Type B pancreatic cell (in vitro differentiated cells): ENCODE results near the gene EFTUD2. TPM values are rescaled to one million over a fixed set of nuclear protein-coding genes. Genes with fewer than 3 reads are reported as not detected.

Experiments
- DNase-seq: peaks from one replicate; pipeline ENCODE4 v3.0.0; 2021; ENCODE audit warnings: mixed read lengths; ENCODE audit not compliant: unreplicated experiment; ENCODE audit errors: extremely low spot score
- H3K27ac Mint-ChIP-seq: 2 replicates; pipeline ENCODE4 v1.8.0; 2021; ENCODE audit warnings: mild to moderate bottlenecking, mixed read lengths
- H3K27me3 Mint-ChIP-seq: 2 replicates; pipeline ENCODE4 v1.8.0; 2021; ENCODE audit warnings: mixed read lengths
- H3K36me3 Mint-ChIP-seq: 2 replicates; pipeline ENCODE4 v1.8.0; 2021; ENCODE audit warnings: mixed read lengths
- H3K4me1 Mint-ChIP-seq: one replicate; pipeline ENCODE4 v1.8.0; 2021; ENCODE audit warnings: mixed read lengths; ENCODE audit not compliant: unreplicated experiment
- H3K4me3 Mint-ChIP-seq: 2 replicates; pipeline ENCODE4 v1.8.0; 2021; ENCODE audit warnings: mild to moderate bottlenecking, mixed read lengths
- H3K9me3 Mint-ChIP-seq: 2 replicates; pipeline ENCODE4 v1.8.0; 2021; ENCODE audit warnings: mixed read lengths
- CTCF ChIP-seq: fragments of 200-600 bp; sonication (generic); conservative IDR thresholded peaks from 2 replicates; pipeline ENCODE4 v1.5.0; 2021; ENCODE audit warnings: antibody characterized with exemption, mild to moderate bottlenecking
- total RNA-seq: library from RNA; stranded (reverse); gene quantifications from 2 replicates; pipeline ENCODE4 v1.2.1, GENCODE V29; 2021; ENCODE audit warnings: low replicate concordance

EFTUD2 gene
- total RNA-seq, 1 donor from 2014 or later, result 122 TPM

GRCh38 chr17:44878627-44879221, 20.5 kb downstream of the EFTUD2 start:
- Mint-ChIP-seq H3K9me3 (no peaks in the 10 kb centered on the region), H3K36me3 (peaks cover 11% of the 10 kb centered on the region), H3K27ac (no peak overlapping the region), H3K27me3 (no peaks in the 10 kb centered on the region), H3K4me1 (no peaks in the 10 kb centered on the region), H3K4me3 (no peak overlapping the region)
- DNase-seq, result no peak
- peak; percentile 79 for TF ChIP-seq CTCF

- H3K36me3 Mint-ChIP-seq, result peaks cover 14% of the 10 kb centered on the region
- no peaks in the 10 kb centered on the region for H3K9me3 Mint-ChIP-seq
- TF ChIP-seq CTCF, result no peak
Observed at GRCh38 chr17:44877121-44877520, 22.1 kb downstream of the EFTUD2 start.

GRCh38 chr17:44875761-44876160, 23.5 kb downstream of the EFTUD2 start:
- TF ChIP-seq CTCF, result no peak
- H3K27ac Mint-ChIP-seq, result no peak overlapping the region
- H3K36me3 Mint-ChIP-seq, result peaks cover 19% of the 10 kb centered on the region
- H3K9me3 Mint-ChIP-seq, result no peaks in the 10 kb centered on the region
- no peaks in the 10 kb centered on the region for H3K27me3 Mint-ChIP-seq
- no peaks in the 10 kb centered on the region for H3K4me1 Mint-ChIP-seq
- no peak overlapping the region for H3K4me3 Mint-ChIP-seq
- DNase-seq, result no peak

More at GRCh38 chr17:44877121-44877520, 22.1 kb downstream of the EFTUD2 start:
- no peaks in the 10 kb centered on the region for H3K27me3 Mint-ChIP-seq
- H3K4me3 Mint-ChIP-seq, result no peak overlapping the region
- no peak overlapping the region for H3K27ac Mint-ChIP-seq
- no peak for DNase-seq
- H3K4me1 Mint-ChIP-seq, result no peaks in the 10 kb centered on the region

GRCh38 chr17:44872131-44872768, 27.0 kb downstream of the EFTUD2 start:
- H3K36me3 Mint-ChIP-seq, result peaks cover 19% of the 10 kb centered on the region
- H3K27ac Mint-ChIP-seq, result no peak overlapping the region
- no peaks in the 10 kb centered on the region for H3K9me3 Mint-ChIP-seq
- no peaks in the 10 kb centered on the region for H3K27me3 Mint-ChIP-seq
- H3K4me1 Mint-ChIP-seq, result no peaks in the 10 kb centered on the region
- no peak for TF ChIP-seq CTCF
- no peak overlapping the region for H3K4me3 Mint-ChIP-seq
- no peak for DNase-seq

GRCh38 chr17:44871556-44871955, 27.7 kb downstream of the EFTUD2 start:
- Mint-ChIP-seq H3K36me3 (peaks cover 19% of the 10 kb centered on the region), H3K4me1 (no peaks in the 10 kb centered on the region), H3K9me3 (no peaks in the 10 kb centered on the region), H3K27me3 (no peaks in the 10 kb centered on the region), H3K4me3 (no peak overlapping the region), H3K27ac (no peak overlapping the region)
- DNase-seq, result no peak
- TF ChIP-seq CTCF, result no peak
